DOHH2 (cell line): ENCODE results near the gene RAPGEF5.

Source experiments
- H3F3A ChIP-seq: fragments of 200-600 bp; sonication (generic), shearing (Covaris generic); 2 replicates; pipeline ENCODE4 v1.6.0; 2016; ENCODE audit warnings: antibody characterized with exemption, mild to moderate bottlenecking; ENCODE audit not compliant: control insufficient read depth, insufficient read depth
- H3K27ac ChIP-seq: fragments of 200-600 bp; sonication (generic); 2 replicates; pipeline ENCODE4 v1.5.1; 2014; ENCODE audit warnings: low read depth, mild to moderate bottlenecking, low read length, moderate library complexity
- H3K27me3 ChIP-seq: fragments of 200-600 bp; sonication (generic); 2 replicates; pipeline ENCODE4 v1.6.1; 2014; ENCODE audit warnings: mild to moderate bottlenecking, low read length, mixed read lengths; ENCODE audit not compliant: control insufficient read depth
- H3K36me3 ChIP-seq: fragments of 200-600 bp; sonication (generic); 2 replicates; pipeline ENCODE4 v1.6.1; 2014; ENCODE audit warnings: mild to moderate bottlenecking, low read length, moderate library complexity, mixed read lengths; ENCODE audit not compliant: control insufficient read depth
- H3K4me1 ChIP-seq: fragments of 200-600 bp; sonication (generic); 2 replicates; pipeline ENCODE4 v1.6.1; 2014; ENCODE audit warnings: mild to moderate bottlenecking, low read length, mixed read lengths; ENCODE audit not compliant: control insufficient read depth
- H3K4me2 ChIP-seq: fragments of 200-600 bp; sonication (generic); 2 replicates; pipeline ENCODE4 v1.6.0; 2014; ENCODE audit warnings: mild to moderate bottlenecking, low read length, moderate library complexity
- H3K4me3 ChIP-seq: fragments of 200-600 bp; sonication (generic); 2 replicates; pipeline ENCODE4 v1.5.1; 2014; ENCODE audit warnings: mild to moderate bottlenecking, low read length, mixed read lengths
- H3K79me2 ChIP-seq: fragments of 200-600 bp; sonication (generic); 2 replicates; pipeline ENCODE4 v1.6.1; 2014; ENCODE audit warnings: mild to moderate bottlenecking, low read length, mixed read lengths; ENCODE audit not compliant: control insufficient read depth
- H3K9me2 ChIP-seq: fragments of 200-600 bp; sonication (generic); replicated peaks from 2 replicates; pipeline ENCODE4 v1.6.1; 2014; ENCODE audit warnings: mild to moderate bottlenecking, low read length, mixed read lengths; ENCODE audit not compliant: control insufficient read depth
- H3K9me3 ChIP-seq: fragments of 200-600 bp; sonication (generic); 2 replicates; pipeline ENCODE4 v1.6.1; 2014; ENCODE audit warnings: antibody characterized with exemption, low read length, mixed read lengths; ENCODE audit not compliant: control insufficient read depth, insufficient read depth
- H4K20me1 ChIP-seq: fragments of 200-600 bp; sonication (generic); 2 replicates; pipeline ENCODE4 v1.6.0; 2014; ENCODE audit warnings: low read depth, mild to moderate bottlenecking, antibody characterized with exemption, low read length, moderate library complexity; ENCODE audit not compliant: control insufficient read depth, insufficient read depth
- CTCF ChIP-seq: fragments of 200-600 bp; sonication (generic); IDR thresholded peaks from one replicate; pipeline ENCODE4 v1.5.1; 2014; ENCODE audit warnings: antibody characterized with exemption, mild to moderate bottlenecking, low read depth, low read length; ENCODE audit not compliant: poor library complexity, severe bottlenecking
- EZH2phosphoT487 ChIP-seq: fragments of 200-600 bp; sonication (generic); IDR thresholded peaks from 2 replicates; pipeline ENCODE4 v1.6.1; 2017; ENCODE audit warnings: borderline replicate concordance, mild to moderate bottlenecking, antibody characterized with exemption, low read length, moderate library complexity, mixed read lengths

Gene RAPGEF5

GRCh38 chr7:22190736-22191135, 166.2 kb downstream of the RAPGEF5 start:
- H3F3A ChIP-seq, result peaks cover 56% of the 10 kb centered on the region
- no peaks in the 10 kb centered on the region for H3K9me2 ChIP-seq
- H3K27ac ChIP-seq, result no peak overlapping the region
- H3K9me3 ChIP-seq, result no peaks in the 10 kb centered on the region
- no peaks in the 10 kb centered on the region for H3K4me1 ChIP-seq
- peaks cover 26% of the 10 kb centered on the region for H3K79me2 ChIP-seq
- H4K20me1 ChIP-seq, result peaks cover 10% of the 10 kb centered on the region
- H3K4me3 ChIP-seq, result no peak overlapping the region
- H3K4me2 ChIP-seq, result no peak overlapping the region
- TF ChIP-seq EZH2phosphoT487, result no peak
- TF ChIP-seq CTCF, result no peak
- H3K27me3 ChIP-seq, result no peaks in the 10 kb centered on the region
- H3K36me3 ChIP-seq, result peaks cover 100% of the 10 kb centered on the region

DNA sequence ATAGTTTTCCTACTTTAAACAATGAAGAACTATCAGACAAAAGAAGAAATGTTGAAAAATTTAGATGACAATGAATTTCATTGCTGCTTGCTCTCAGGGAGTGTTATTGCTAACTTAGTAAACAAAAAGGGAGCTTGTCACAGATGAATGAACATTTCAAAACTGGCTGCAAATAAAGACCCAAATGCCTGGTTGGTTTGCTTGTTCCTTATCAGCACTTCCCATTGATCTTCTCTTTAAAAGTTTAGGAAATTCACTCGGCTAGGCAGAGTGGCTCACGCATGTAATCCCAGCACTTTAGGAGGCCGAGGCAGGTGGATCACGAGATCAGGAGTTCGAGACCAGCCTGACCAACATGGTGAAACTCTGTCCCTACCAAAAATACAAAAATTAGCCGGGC, 167.2 kb downstream of the RAPGEF5 start:
- H3K36me3 ChIP-seq, result peaks cover 100% of the 10 kb centered on the region

GRCh38 chr7:22189230-22189629, 167.7 kb downstream of the RAPGEF5 start:
- Histone ChIP-seq H3K9me3 (no peaks in the 10 kb centered on the region), H3K79me2 (peaks cover 26% of the 10 kb centered on the region), H3K27ac (no peak overlapping the region), H4K20me1 (no peaks in the 10 kb centered on the region; the same call in none of the 2 replicates), H3K27me3 (no peaks in the 10 kb centered on the region), H3K36me3 (peaks cover 100% of the 10 kb centered on the region), H3K4me3 (no peak overlapping the region), H3K4me1 (no peaks in the 10 kb centered on the region), H3K9me2 (no peaks in the 10 kb centered on the region), H3K4me2 (no peak overlapping the region), H3F3A (peaks cover 54% of the 10 kb centered on the region)
- TF ChIP-seq CTCF, result no peak

More for the DNA sequence above, 167.2 kb downstream of the RAPGEF5 start:
- no peaks in the 10 kb centered on the region for H3K4me1 ChIP-seq
- no peaks in the 10 kb centered on the region for H3K27me3 ChIP-seq
- H3K4me2 ChIP-seq, result no peak overlapping the region
- H3K79me2 ChIP-seq, result peaks cover 24% of the 10 kb centered on the region
- H3K27ac ChIP-seq, result no peak overlapping the region
- peaks cover 57% of the 10 kb centered on the region for H3F3A ChIP-seq
- H4K20me1 ChIP-seq, result peaks cover 4% of the 10 kb centered on the region
- TF ChIP-seq EZH2phosphoT487 (no peak), CTCF (no peak)
- no peak overlapping the region for H3K4me3 ChIP-seq
- no peaks in the 10 kb centered on the region for H3K9me2 ChIP-seq
- no peaks in the 10 kb centered on the region for H3K9me3 ChIP-seq
